Measurements from ENCODE around the gene KIAA2012. TPM values are rescaled to one million over a fixed set of nuclear protein-coding genes. Genes with fewer than 3 reads are reported as not detected.

KIAA2012 gene
- total RNA-seq, 2 donors from 2014 or later: not detected

GRCh38 chr2:202036601-202037037 lies 36.4 kb upstream of the KIAA2012 start:
- Mint-ChIP-seq H3K4me3 (no peak overlapping the region), H3K36me3 (no peaks in the 10 kb centered on the region), H3K27me3 (peaks cover 28 to 34% of the 10 kb centered on the region in 2 donors), H3K4me1 (ENCODE audit: low read depth in 2 of 2) (peaks cover 13 to 14% of the 10 kb centered on the region in 2 donors), H3K9me3 (no peaks in the 10 kb centered on the region), H3K27ac (no peak overlapping the region)
- no peak for DNase-seq (ENCODE audit: low spot score)
- ATAC-seq: no peak

- peaks cover 26 to 30% of the 10 kb centered on the region in 2 donors for H3K27me3 Mint-ChIP-seq
Measured at GRCh38 chr2:202037086-202037485, 36.0 kb upstream of the KIAA2012 start.

GRCh38 chr2:202038471-202039277 lies 34.4 kb upstream of the KIAA2012 start:
- ATAC-seq (no peak), DNase-seq (ENCODE audit: low spot score) (no peak)
- peaks cover 19 to 23% of the 10 kb centered on the region in 2 donors for H3K27me3 Mint-ChIP-seq
- no peak overlapping the region for H3K4me3 Mint-ChIP-seq
- H3K27ac Mint-ChIP-seq: no peak overlapping the region
- H3K9me3 Mint-ChIP-seq: no peaks in the 10 kb centered on the region
- H3K4me1 Mint-ChIP-seq (ENCODE audit: low read depth in 2 of 2): peaks cover 3 to 4% of the 10 kb centered on the region in 2 donors
- H3K36me3 Mint-ChIP-seq: no peaks in the 10 kb centered on the region

More at GRCh38 chr2:202037086-202037485, 36.0 kb upstream of the KIAA2012 start:
- Mint-ChIP-seq H3K27ac (no peak overlapping the region), H3K9me3 (no peaks in the 10 kb centered on the region), H3K4me1 (ENCODE audit: low read depth in 2 of 2) (peaks cover 9 to 12% of the 10 kb centered on the region in 2 donors), H3K4me3 (no peak overlapping the region), H3K36me3 (no peaks in the 10 kb centered on the region)
- ATAC-seq (no peak), DNase-seq (ENCODE audit: low spot score) (no peak)

- ATAC-seq: no peak
- Mint-ChIP-seq H3K9me3 (no peaks in the 10 kb centered on the region), H3K27me3 (peaks cover 19 to 27% of the 10 kb centered on the region in 2 donors), H3K36me3 (no peaks in the 10 kb centered on the region), H3K4me3 (no peak overlapping the region), H3K4me1 (ENCODE audit: low read depth in 2 of 2) (peaks cover 3 to 4% of the 10 kb centered on the region in 2 donors), H3K27ac (no peak overlapping the region)
- no peak for DNase-seq (ENCODE audit: low spot score)
Measured at GRCh38 chr2:202039278-202040078, 33.6 kb upstream of the KIAA2012 start.

GRCh38 chr2:202040079-202040844 lies 32.8 kb upstream of the KIAA2012 start:
- Mint-ChIP-seq H3K4me3 (no peak overlapping the region), H3K4me1 (ENCODE audit: low read depth in 2 of 2) (no peaks in the 10 kb centered on the region), H3K27me3 (peaks cover 17 to 34% of the 10 kb centered on the region in 2 donors), H3K36me3 (no peaks in the 10 kb centered on the region), H3K27ac (no peak overlapping the region), H3K9me3 (no peaks in the 10 kb centered on the region)
- ATAC-seq: no peak
- DNase-seq (ENCODE audit: low spot score): no peak

- H3K4me1 Mint-ChIP-seq (ENCODE audit: low read depth in 2 of 2): no peaks in the 10 kb centered on the region
- DNase-seq (ENCODE audit: low spot score) (no peak), ATAC-seq (no peak)
- H3K27ac Mint-ChIP-seq: no peak overlapping the region
- no peaks in the 10 kb centered on the region for H3K9me3 Mint-ChIP-seq
- H3K36me3 Mint-ChIP-seq: no peaks in the 10 kb centered on the region
- no peak overlapping the region for H3K4me3 Mint-ChIP-seq
- H3K27me3 Mint-ChIP-seq: peaks cover 29 to 37% of the 10 kb centered on the region in 2 donors
Measured at GRCh38 chr2:202042444-202042843, 30.6 kb upstream of the KIAA2012 start.

GRCh38 chr2:202043475-202043874 lies 29.6 kb upstream of the KIAA2012 start:
- DNase-seq (ENCODE audit: low spot score) (no peak), ATAC-seq (no peak)
- H3K36me3 Mint-ChIP-seq: no peaks in the 10 kb centered on the region
- H3K9me3 Mint-ChIP-seq: no peaks in the 10 kb centered on the region
- peaks cover 31 to 39% of the 10 kb centered on the region in 2 donors for H3K27me3 Mint-ChIP-seq
- no peaks in the 10 kb centered on the region for H3K4me1 Mint-ChIP-seq (ENCODE audit: low read depth in 2 of 2)
- H3K4me3 Mint-ChIP-seq: no peak overlapping the region
- H3K27ac Mint-ChIP-seq: no peak overlapping the region

- Mint-ChIP-seq H3K27ac (no peak overlapping the region), H3K4me3 (no peak overlapping the region), H3K27me3 (peaks cover 30 to 34% of the 10 kb centered on the region in 2 donors), H3K4me1 (ENCODE audit: low read depth in 2 of 2) (no peaks in the 10 kb centered on the region), H3K36me3 (no peaks in the 10 kb centered on the region), H3K9me3 (no peaks in the 10 kb centered on the region)
- DNase-seq (ENCODE audit: low spot score) (no peak), ATAC-seq (no peak)
Measured at GRCh38 chr2:202044777-202045176, 28.3 kb upstream of the KIAA2012 start.

GRCh38 chr2:202046572-202046971 lies 26.5 kb upstream of the KIAA2012 start:
- Mint-ChIP-seq H3K4me1 (ENCODE audit: low read depth in 2 of 2) (no peaks in the 10 kb centered on the region), H3K4me3 (no peak overlapping the region), H3K27ac (no peak overlapping the region), H3K36me3 (no peaks in the 10 kb centered on the region), H3K27me3 (peaks cover 32 to 39% of the 10 kb centered on the region in 2 donors), H3K9me3 (no peaks in the 10 kb centered on the region)
- ATAC-seq (no peak), DNase-seq (ENCODE audit: low spot score) (no peak)

GRCh38 chr2:202049092-202049728 lies 23.8 kb upstream of the KIAA2012 start:
- Mint-ChIP-seq H3K27me3 (peaks cover 37 to 49% of the 10 kb centered on the region in 2 donors), H3K27ac (no peak overlapping the region), H3K4me1 (ENCODE audit: low read depth in 2 of 2) (no peaks in the 10 kb centered on the region), H3K4me3 (no peak overlapping the region), H3K36me3 (no peaks in the 10 kb centered on the region), H3K9me3 (no peaks in the 10 kb centered on the region)
- DNase-seq (ENCODE audit: low spot score): no peak
- no peak for ATAC-seq

- no peak overlapping the region for H3K27ac Mint-ChIP-seq
- no peaks in the 10 kb centered on the region for H3K4me1 Mint-ChIP-seq (ENCODE audit: low read depth in 2 of 2)
- DNase-seq (ENCODE audit: low spot score) (no peak), ATAC-seq (no peak)
- no peaks in the 10 kb centered on the region for H3K9me3 Mint-ChIP-seq
- H3K4me3 Mint-ChIP-seq: no peak overlapping the region
- H3K27me3 Mint-ChIP-seq: peaks cover 40 to 49% of the 10 kb centered on the region in 2 donors
- no peaks in the 10 kb centered on the region for H3K36me3 Mint-ChIP-seq
Measured at GRCh38 chr2:202049840-202050239, 23.2 kb upstream of the KIAA2012 start.

GRCh38 chr2:202050652-202051051 lies 22.4 kb upstream of the KIAA2012 start:
- Mint-ChIP-seq H3K4me3 (no peak overlapping the region), H3K9me3 (no peaks in the 10 kb centered on the region), H3K4me1 (ENCODE audit: low read depth in 2 of 2) (no peaks in the 10 kb centered on the region), H3K27me3 (peaks cover 41 to 48% of the 10 kb centered on the region in 2 donors), H3K27ac (no peak overlapping the region), H3K36me3 (no peaks in the 10 kb centered on the region)
- DNase-seq (ENCODE audit: low spot score) (no peak), ATAC-seq (no peak)

GRCh38 chr2:202051499-202052161 lies 21.4 kb upstream of the KIAA2012 start:
- no peak overlapping the region for H3K4me3 Mint-ChIP-seq
- DNase-seq (ENCODE audit: low spot score) (no peak), ATAC-seq (no peak)
- H3K36me3 Mint-ChIP-seq: no peaks in the 10 kb centered on the region
- no peak overlapping the region for H3K27ac Mint-ChIP-seq
- no peaks in the 10 kb centered on the region for H3K9me3 Mint-ChIP-seq
- peaks cover 36 to 58% of the 10 kb centered on the region in 2 donors for H3K27me3 Mint-ChIP-seq
- H3K4me1 Mint-ChIP-seq (ENCODE audit: low read depth in 2 of 2): no peaks in the 10 kb centered on the region
